Measurements from ENCODE around the gene PAM.

PAM gene

GRCh38 chr5:102958481-102959011 lies 203.4 kb downstream of the PAM start:
- Histone ChIP-seq H3K79me2 (ENCODE audit: control insufficient read depth, insufficient read depth, low read length, unreplicated experiment) (no peaks in the 10 kb centered on the region), H3K36me3 (ENCODE audit: insufficient read depth, low read length) (no peaks in the 10 kb centered on the region; the same call in 1 of the 2 replicates), H3K27ac (ENCODE audit: low read depth, low read length) (peak overlapping the region; percentile 99), H2AFZ (ENCODE audit: low read length, unreplicated experiment) (no peak overlapping the region), H3K27me3 (ENCODE audit: insufficient read depth, low read length) (no peaks in the 10 kb centered on the region), H3K4me1 (ENCODE audit: control insufficient read depth, insufficient read depth, low read length, unreplicated experiment) (peaks cover 31% of the 10 kb centered on the region), H3K4me3 (ENCODE audit: low read depth, low read length) (peak overlapping the region; percentile 20; the same call in 1 of the 2 replicates)

GRCh38 chr5:102959055-102959454 lies 203.9 kb downstream of the PAM start:
- no peak overlapping the region for H2AFZ ChIP-seq (ENCODE audit: low read length, unreplicated experiment)
- H3K27me3 ChIP-seq (ENCODE audit: insufficient read depth, low read length), result no peaks in the 10 kb centered on the region
- peak overlapping the region; percentile 20; the same call in 1 of the 2 replicates for H3K4me3 ChIP-seq (ENCODE audit: low read depth, low read length)
- H3K79me2 ChIP-seq (ENCODE audit: control insufficient read depth, insufficient read depth, low read length, unreplicated experiment), result no peaks in the 10 kb centered on the region
- H3K36me3 ChIP-seq (ENCODE audit: insufficient read depth, low read length), result no peaks in the 10 kb centered on the region; the same call in 1 of the 2 replicates
- H3K4me1 ChIP-seq (ENCODE audit: control insufficient read depth, insufficient read depth, low read length, unreplicated experiment), result peaks cover 31% of the 10 kb centered on the region
- H3K27ac ChIP-seq (ENCODE audit: low read depth, low read length), result peak overlapping the region; percentile 99

- Histone ChIP-seq H3K4me1 (ENCODE audit: control insufficient read depth, insufficient read depth, low read length, unreplicated experiment) (peaks cover 24% of the 10 kb centered on the region), H3K36me3 (ENCODE audit: insufficient read depth, low read length) (no peaks in the 10 kb centered on the region; the same call in 1 of the 2 replicates), H2AFZ (ENCODE audit: low read length, unreplicated experiment) (no peak overlapping the region), H3K27me3 (ENCODE audit: insufficient read depth, low read length) (no peaks in the 10 kb centered on the region), H3K27ac (ENCODE audit: low read depth, low read length) (no peak overlapping the region), H3K79me2 (ENCODE audit: control insufficient read depth, insufficient read depth, low read length, unreplicated experiment) (no peaks in the 10 kb centered on the region), H3K4me3 (ENCODE audit: low read depth, low read length) (no peak overlapping the region)
These were observed 206.6 kb downstream of the PAM start for GRCh38 chr5:102961671-102962070.

GRCh38 chr5:102965653-102966052 lies 210.5 kb downstream of the PAM start:
- Histone ChIP-seq H3K27ac (ENCODE audit: low read depth, low read length) (no peak overlapping the region), H3K27me3 (ENCODE audit: insufficient read depth, low read length) (no peaks in the 10 kb centered on the region), H3K4me3 (ENCODE audit: low read depth, low read length) (no peak overlapping the region), H2AFZ (ENCODE audit: low read length, unreplicated experiment) (no peak overlapping the region), H3K36me3 (ENCODE audit: insufficient read depth, low read length) (no peaks in the 10 kb centered on the region), H3K4me1 (ENCODE audit: control insufficient read depth, insufficient read depth, low read length, unreplicated experiment) (no peaks in the 10 kb centered on the region), H3K79me2 (ENCODE audit: control insufficient read depth, insufficient read depth, low read length, unreplicated experiment) (no peaks in the 10 kb centered on the region)

GRCh38 chr5:102969641-102970040 lies 214.5 kb downstream of the PAM start:
- no peak overlapping the region for H2AFZ ChIP-seq (ENCODE audit: low read length, unreplicated experiment)
- no peaks in the 10 kb centered on the region for H3K4me1 ChIP-seq (ENCODE audit: control insufficient read depth, insufficient read depth, low read length, unreplicated experiment)
- no peaks in the 10 kb centered on the region for H3K27me3 ChIP-seq (ENCODE audit: insufficient read depth, low read length)
- no peak overlapping the region for H3K27ac ChIP-seq (ENCODE audit: low read depth, low read length)
- no peak overlapping the region for H3K4me3 ChIP-seq (ENCODE audit: low read depth, low read length)
- no peaks in the 10 kb centered on the region for H3K36me3 ChIP-seq (ENCODE audit: insufficient read depth, low read length)
- no peaks in the 10 kb centered on the region for H3K79me2 ChIP-seq (ENCODE audit: control insufficient read depth, insufficient read depth, low read length, unreplicated experiment)

GRCh38 chr5:102971676-102972293 lies 216.7 kb downstream of the PAM start:
- H3K27me3 ChIP-seq (ENCODE audit: insufficient read depth, low read length), result no peaks in the 10 kb centered on the region
- no peaks in the 10 kb centered on the region for H3K36me3 ChIP-seq (ENCODE audit: insufficient read depth, low read length)
- H2AFZ ChIP-seq (ENCODE audit: low read length, unreplicated experiment), result no peak overlapping the region
- peaks cover 11% of the 10 kb centered on the region for H3K4me1 ChIP-seq (ENCODE audit: control insufficient read depth, insufficient read depth, low read length, unreplicated experiment)
- no peak overlapping the region for H3K27ac ChIP-seq (ENCODE audit: low read depth, low read length)
- no peaks in the 10 kb centered on the region for H3K79me2 ChIP-seq (ENCODE audit: control insufficient read depth, insufficient read depth, low read length, unreplicated experiment)
- no peak overlapping the region for H3K4me3 ChIP-seq (ENCODE audit: low read depth, low read length)

GRCh38 chr5:102974177-102974576 lies 219.1 kb downstream of the PAM start:
- H2AFZ ChIP-seq (ENCODE audit: low read length, unreplicated experiment), result no peak overlapping the region
- no peak overlapping the region for H3K27ac ChIP-seq (ENCODE audit: low read depth, low read length)
- H3K36me3 ChIP-seq (ENCODE audit: insufficient read depth, low read length), result no peaks in the 10 kb centered on the region
- no peaks in the 10 kb centered on the region for H3K27me3 ChIP-seq (ENCODE audit: insufficient read depth, low read length)
- no peak overlapping the region for H3K4me3 ChIP-seq (ENCODE audit: low read depth, low read length)
- H3K79me2 ChIP-seq (ENCODE audit: control insufficient read depth, insufficient read depth, low read length, unreplicated experiment), result no peaks in the 10 kb centered on the region
- peaks cover 11% of the 10 kb centered on the region for H3K4me1 ChIP-seq (ENCODE audit: control insufficient read depth, insufficient read depth, low read length, unreplicated experiment)

GRCh38 chr5:102975045-102975444 lies 219.9 kb downstream of the PAM start:
- 0 out of 2 replicates have a peak, but pooled peaks cover 2% of the 10 kb centered on the region for H3K36me3 ChIP-seq (ENCODE audit: insufficient read depth, low read length)
- H3K27me3 ChIP-seq (ENCODE audit: insufficient read depth, low read length), result no peaks in the 10 kb centered on the region
- H3K79me2 ChIP-seq (ENCODE audit: control insufficient read depth, insufficient read depth, low read length, unreplicated experiment), result no peaks in the 10 kb centered on the region
- peaks cover 11% of the 10 kb centered on the region for H3K4me1 ChIP-seq (ENCODE audit: control insufficient read depth, insufficient read depth, low read length, unreplicated experiment)
- peak overlapping the region; percentile 73 for H3K27ac ChIP-seq (ENCODE audit: low read depth, low read length)
- no peak overlapping the region for H2AFZ ChIP-seq (ENCODE audit: low read length, unreplicated experiment)
- no peak overlapping the region for H3K4me3 ChIP-seq (ENCODE audit: low read depth, low read length)

- H3K27ac ChIP-seq (ENCODE audit: low read depth, low read length), result peak overlapping the region; percentile 73
- H2AFZ ChIP-seq (ENCODE audit: low read length, unreplicated experiment), result peak overlapping the region; percentile 4
- H3K4me1 ChIP-seq (ENCODE audit: control insufficient read depth, insufficient read depth, low read length, unreplicated experiment), result peaks cover 11% of the 10 kb centered on the region
- H3K4me3 ChIP-seq (ENCODE audit: low read depth, low read length), result no peak overlapping the region
- no peaks in the 10 kb centered on the region for H3K27me3 ChIP-seq (ENCODE audit: insufficient read depth, low read length)
- peaks cover 6% of the 10 kb centered on the region; the same call in 1 of the 2 replicates for H3K36me3 ChIP-seq (ENCODE audit: insufficient read depth, low read length)
- H3K79me2 ChIP-seq (ENCODE audit: control insufficient read depth, insufficient read depth, low read length, unreplicated experiment), result no peaks in the 10 kb centered on the region
These were observed 220.5 kb downstream of the PAM start for GRCh38 chr5:102975457-102976182.

GRCh38 chr5:102981957-102982635 lies 227.0 kb downstream of the PAM start:
- Histone ChIP-seq H3K4me3 (ENCODE audit: low read depth, low read length) (no peak overlapping the region), H3K27me3 (ENCODE audit: insufficient read depth, low read length) (no peaks in the 10 kb centered on the region), H2AFZ (ENCODE audit: low read length, unreplicated experiment) (no peak overlapping the region), H3K36me3 (ENCODE audit: insufficient read depth, low read length) (peaks cover 26% of the 10 kb centered on the region), H3K79me2 (ENCODE audit: control insufficient read depth, insufficient read depth, low read length, unreplicated experiment) (no peaks in the 10 kb centered on the region), H3K27ac (ENCODE audit: low read depth, low read length) (no peak overlapping the region), H3K4me1 (ENCODE audit: control insufficient read depth, insufficient read depth, low read length, unreplicated experiment) (no peaks in the 10 kb centered on the region)
